IMR-90 (cell line): ENCODE data around the gene METTL27. TPM values are rescaled to one million over a fixed set of nuclear protein-coding genes. Genes with fewer than 3 reads are reported as not detected.
"Not testable (repeated sequence)": the region's sequence is repeated elsewhere in the genome, so short reads cannot be mapped to it uniquely, and the experiment has no call there.

ENCODE experiments used
- ATAC-seq: fragments of 200-7000 bp; cut with Tn5 transposase; 2 replicates; pipeline ENCODE4 v1.9.1; 2020; ENCODE audit warnings: low read depth, mild to moderate bottlenecking, moderate library complexity
- BruUV-seq: library from RNA; stranded (reverse); fragments of 400-500 nt; replicated peaks from 2 replicates; lab custom pipeline; 2021; lab: Mats Ljungman, UMichigan
- CTCF ChIA-PET: fragments of 300-600 bp; formaldehyde crosslinking; extraction: SDS; loops from one replicate; lab custom pipeline; 2021; ENCODE audit warnings: antibody characterized with exemption; lab: Yijun Ruan, JAX
- POLR2A ChIA-PET: fragments of 300-600 bp; sonication (Branson Sonifier 250); formaldehyde crosslinking; loops from one replicate; lab custom pipeline; 2022; ENCODE audit warnings: antibody characterized with exemption; ENCODE audit not compliant: unreplicated experiment; lab: Charles Lee
- DNase-seq: peaks from one replicate; pipeline ENCODE4 v3.0.0; 2013
- H2AFZ ChIP-seq: replicated peaks from 2 replicates; pipeline ENCODE3; 2013; ENCODE audit warnings: low read length, mild to moderate bottlenecking; ENCODE audit not compliant: poor library complexity
- H2AK5ac ChIP-seq: 2 replicates; pipeline ENCODE4 v1.6.1; 2013; ENCODE audit warnings: low read depth, low read length, inconsistent platforms
- H2AK9ac ChIP-seq: replicated peaks from 2 replicates; pipeline ENCODE3; 2013; ENCODE audit warnings: mild to moderate bottlenecking, low read depth, low read length, moderate library complexity; ENCODE audit not compliant: poor library complexity
- H2BK120ac ChIP-seq: 2 replicates; pipeline ENCODE4 v1.6.1; 2013; ENCODE audit warnings: low read depth, low read length, inconsistent platforms
- H2BK15ac ChIP-seq: 3 replicates; pipeline ENCODE4 v1.6.1; 2013; ENCODE audit warnings: low read depth, low read length, inconsistent platforms
- H2BK20ac ChIP-seq: 2 replicates; pipeline ENCODE4 v1.6.1; 2013; ENCODE audit warnings: low read depth, mild to moderate bottlenecking, inconsistent platforms, low read length, moderate library complexity
- H2BK5ac ChIP-seq: 2 replicates; pipeline ENCODE4 v1.6.1; 2013; ENCODE audit warnings: mild to moderate bottlenecking, low read depth, low read length, inconsistent platforms; ENCODE audit not compliant: poor library complexity, severe bottlenecking
- H3K14ac ChIP-seq: replicated peaks from 2 replicates; pipeline ENCODE4 v1.6.1; 2013; ENCODE audit warnings: low read depth, low read length, inconsistent platforms
- H3K18ac ChIP-seq: 2 replicates; pipeline ENCODE4 v1.6.1; 2013; ENCODE audit warnings: low read depth, low read length, control low read depth
- H3K23ac ChIP-seq: 2 replicates; pipeline ENCODE4 v1.6.1; 2013; ENCODE audit warnings: low read depth, low read length, inconsistent platforms
- H3K27ac ChIP-seq: 2 replicates; pipeline ENCODE4 v1.5.1; 2013; ENCODE audit warnings: mild to moderate bottlenecking, control low read depth, low read length; ENCODE audit not compliant: insufficient read depth
- H3K27me3 ChIP-seq: 2 replicates; pipeline ENCODE4 v1.6.1; 2013; ENCODE audit warnings: low read length; ENCODE audit not compliant: control insufficient read depth, insufficient read depth
- H3K36me3 ChIP-seq: 2 replicates; pipeline ENCODE4 v1.6.1; 2013; ENCODE audit warnings: low read length, mixed read lengths; ENCODE audit not compliant: control insufficient read depth, insufficient read depth
- H3K4ac ChIP-seq: 2 replicates; pipeline ENCODE4 v1.6.1; 2013; ENCODE audit warnings: low read depth, low read length, inconsistent platforms
- H3K4me1 ChIP-seq: 2 replicates; pipeline ENCODE4 v1.6.1; 2013; ENCODE audit warnings: low read length, mixed read lengths; ENCODE audit not compliant: control insufficient read depth, insufficient read depth
- H3K4me2 ChIP-seq: 2 replicates; pipeline ENCODE4 v1.6.1; 2013; ENCODE audit warnings: low read depth, mild to moderate bottlenecking, control low read depth, low read length, moderate library complexity
- H3K4me3 ChIP-seq: 2 replicates; pipeline ENCODE4 v1.5.1; 2013; ENCODE audit warnings: low read depth, mild to moderate bottlenecking, control low read depth, low read length, moderate library complexity; ENCODE audit not compliant: insufficient read depth
- H3K56ac ChIP-seq: 2 replicates; pipeline ENCODE4 v1.6.1; 2013; ENCODE audit warnings: low read length, inconsistent platforms; ENCODE audit not compliant: insufficient read depth; ENCODE audit errors: extremely low read depth
- H3K79me1 ChIP-seq, 2 experiments: 2 replicates each; pipeline ENCODE4 v1.6.1; 2013; ENCODE audit warnings: low read length in 2 of 2, inconsistent platforms in 1 of 2, low read depth in 1 of 2
- H3K9ac ChIP-seq: 2 replicates; pipeline ENCODE4 v1.6.1; 2013; ENCODE audit warnings: low read depth, low read length, control low read depth
- H3K9me1 ChIP-seq: 2 replicates; pipeline ENCODE4 v1.6.1; 2013; ENCODE audit warnings: low read length, inconsistent platforms; ENCODE audit not compliant: insufficient read depth
- H3K9me3 ChIP-seq: 2 replicates; pipeline ENCODE4 v1.6.1; 2013; ENCODE audit warnings: low read length; ENCODE audit not compliant: control insufficient read depth, insufficient read depth
- H4K20me1 ChIP-seq: 2 replicates; pipeline ENCODE4 v1.6.1; 2013; ENCODE audit warnings: low read length, inconsistent platforms; ENCODE audit not compliant: insufficient read depth
- H4K5ac ChIP-seq: 2 replicates; pipeline ENCODE4 v1.6.1; 2013; ENCODE audit warnings: mild to moderate bottlenecking, low read depth, low read length, control low read depth
- H4K8ac ChIP-seq, 2 experiments: 2 replicates each; pipeline ENCODE4 v1.6.1; 2013; ENCODE audit warnings: low read depth in 2 of 2, low read length in 2 of 2, control low read depth in 1 of 2, inconsistent platforms in 1 of 2
- H4K91ac ChIP-seq: 2 replicates; pipeline ENCODE4 v1.6.1; 2013; ENCODE audit warnings: low read depth, low read length, inconsistent platforms; ENCODE audit not compliant: insufficient read depth
- WGBS, 2 experiments: methylation state at CpG; one replicate each; pipeline versions ENCODE4 v1.1.5 to v1.1.7; 2013; ENCODE audit warnings: missing lambda C conversion rate in 2 of 2; ENCODE audit not compliant: insufficient read length in 1 of 2; ENCODE audit errors: extremely low coverage in 2 of 2; 5-methylcytosine and 5-hydroxymethylcytosine counted together
- dilution Hi-C: fragments of 300-500 bp; cut with HindIII; formaldehyde crosslinking; loops from one replicate; pipeline ENCODE4 v1.14.3; 2018; ENCODE audit warnings: low sequenced_read_pairs; ENCODE audit not compliant: unreplicated experiment
- in situ Hi-C: fragments of 300-500 bp; cut with MboI; formaldehyde crosslinking; loops from 3 replicates; pipeline ENCODE4 v1.14.3; 2019; ENCODE audit warnings: low sequenced_read_pairs, inconsistent platforms, mixed read lengths
- intact Hi-C: fragments of 100-400 bp; cut with micrococcal nuclease; formaldehyde crosslinking; loops from 2 replicates; pipeline ENCODE4 v1.10.0; 2022
- polyA plus RNA-seq, 3 experiments: library from polyadenylated mRNA; depleted of rRNA; stranded (reverse); fragments of >200 nt; gene quantifications; 2 replicates each; pipeline ENCODE4 v1.2.3, GENCODE V29; 2012; ENCODE audit warnings: low replicate concordance in 1 of 3
- total RNA-seq: library from RNA; depleted of rRNA; stranded (reverse); fragments of >200 nt; gene quantifications from 2 replicates; pipeline ENCODE4 v1.2.3, GENCODE V29; 2012

Gene METTL27
- total and polyA plus RNA-seq, 2 of the 4 experiments (the other 2 are of a cell fraction): 2.3 to 4.3 TPM

DNA sequence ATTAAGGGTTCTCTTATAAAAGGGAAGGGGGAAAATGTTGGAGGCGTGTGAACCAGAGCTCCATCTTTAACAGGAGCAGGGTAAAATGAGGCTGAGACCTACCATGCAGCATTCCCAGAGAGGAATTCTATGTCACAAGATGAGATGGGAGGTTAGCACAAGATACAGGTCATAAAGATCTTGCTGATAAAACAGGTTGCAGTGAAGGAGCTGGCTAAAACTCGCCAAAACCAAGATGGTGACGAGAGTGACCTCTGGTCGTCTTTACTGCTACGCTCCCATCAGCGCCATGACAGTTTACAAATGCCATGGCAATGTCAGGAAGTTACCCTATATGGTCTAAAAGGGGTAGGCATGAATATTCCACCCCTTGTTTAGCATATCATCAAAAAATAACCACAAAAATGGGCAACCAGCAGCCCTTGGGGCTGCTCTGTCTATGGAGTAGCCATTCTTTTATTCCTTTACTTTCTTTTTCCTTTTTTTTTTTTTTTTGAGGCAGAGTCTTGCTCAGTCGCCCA, 51.1 kb downstream of the METTL27 start:
- H2BK120ac ChIP-seq, ATAC-seq, H4K91ac ChIP-seq, H3K14ac ChIP-seq, H3K18ac ChIP-seq, DNase-seq, H2AK9ac ChIP-seq, H2AK5ac ChIP-seq, H2BK20ac ChIP-seq, H4K8ac ChIP-seq, BruUV-seq, in situ Hi-C loops, H3K27me3 ChIP-seq, H2BK15ac ChIP-seq, H3K56ac ChIP-seq, H3K9me1 ChIP-seq, H3K4me2 ChIP-seq, H3K4ac ChIP-seq, H3K79me1 ChIP-seq, dilution Hi-C loops, H3K4me1 ChIP-seq, H3K9ac ChIP-seq, H3K4me3 ChIP-seq, H4K20me1 ChIP-seq, H4K5ac ChIP-seq, CTCF ChIA-PET, H2BK5ac ChIP-seq, POLR2A ChIA-PET, H3K36me3 ChIP-seq, H3K27ac ChIP-seq, H3K23ac ChIP-seq, H3K9me3 ChIP-seq, H2AFZ ChIP-seq: not testable (repeated sequence)
- no CpG with 5 or more reads among the region's 7 CpGs for WGBS, 2 experiments
- intact Hi-C loops: loop anchor here (10.0 kb wide), 1 partner anchor 46 kb away; no protein-coding TSS in a partner anchor
